ENCODE data around the gene ZBTB32.

The ZBTB32 gene

DNA sequence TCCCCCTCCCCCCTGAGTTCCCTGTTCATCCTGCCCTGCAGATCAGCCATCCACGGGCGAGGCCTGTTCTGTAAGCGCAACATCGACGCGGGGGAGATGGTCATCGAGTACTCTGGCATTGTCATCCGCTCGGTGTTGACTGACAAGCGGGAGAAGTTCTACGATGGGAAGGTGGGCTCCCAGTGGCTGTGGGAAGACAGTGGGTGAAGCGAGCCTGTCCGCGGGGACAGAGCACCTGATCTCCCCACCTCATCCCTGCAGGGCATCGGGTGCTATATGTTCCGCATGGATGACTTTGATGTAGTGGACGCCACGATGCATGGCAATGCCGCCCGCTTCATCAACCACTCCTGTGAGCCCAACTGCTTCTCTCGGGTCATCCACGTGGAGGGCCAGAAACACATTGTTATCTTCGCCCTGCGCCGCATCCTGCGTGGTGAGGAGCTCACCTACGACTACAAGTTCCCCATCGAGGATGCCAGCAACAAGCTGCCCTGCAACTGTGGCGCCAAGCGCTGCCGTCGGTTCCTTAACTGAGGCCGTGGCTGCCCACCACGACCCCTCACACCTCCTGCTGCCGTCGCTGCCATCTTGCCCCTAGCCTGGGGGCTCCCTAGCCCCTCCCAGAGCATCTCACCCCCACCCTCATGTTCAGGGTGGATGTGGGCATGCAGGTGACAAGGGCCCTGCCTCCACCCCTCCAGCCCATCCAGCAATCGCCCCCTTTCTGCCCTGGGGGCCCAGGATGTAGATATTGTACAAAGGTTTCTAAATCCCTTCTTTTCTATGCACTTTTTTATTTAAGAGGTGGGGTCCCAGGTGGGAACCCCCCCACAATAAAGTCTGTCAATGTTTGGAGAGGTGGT is 33.9 kb downstream of the ZBTB32 start:
- DNase-seq = no peak

DNA sequence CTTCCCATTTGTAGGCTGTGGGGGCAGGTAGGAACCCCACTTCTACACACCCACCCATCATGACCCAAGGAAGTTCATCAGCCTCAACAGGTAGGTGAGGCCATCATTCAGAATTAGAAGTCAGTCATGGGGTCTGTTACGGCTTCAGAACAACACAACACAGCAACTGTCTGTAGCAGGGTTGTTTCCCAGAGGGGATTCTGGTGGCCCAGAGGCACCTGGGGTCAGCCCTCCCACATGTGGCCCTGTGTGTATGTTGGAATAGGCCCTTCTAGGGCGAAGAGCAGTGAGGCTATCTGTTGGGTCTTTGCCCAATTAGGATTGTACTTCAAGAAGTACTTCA is 34.5 kb downstream of the ZBTB32 start:
- DNase-seq = no peak

DNA sequence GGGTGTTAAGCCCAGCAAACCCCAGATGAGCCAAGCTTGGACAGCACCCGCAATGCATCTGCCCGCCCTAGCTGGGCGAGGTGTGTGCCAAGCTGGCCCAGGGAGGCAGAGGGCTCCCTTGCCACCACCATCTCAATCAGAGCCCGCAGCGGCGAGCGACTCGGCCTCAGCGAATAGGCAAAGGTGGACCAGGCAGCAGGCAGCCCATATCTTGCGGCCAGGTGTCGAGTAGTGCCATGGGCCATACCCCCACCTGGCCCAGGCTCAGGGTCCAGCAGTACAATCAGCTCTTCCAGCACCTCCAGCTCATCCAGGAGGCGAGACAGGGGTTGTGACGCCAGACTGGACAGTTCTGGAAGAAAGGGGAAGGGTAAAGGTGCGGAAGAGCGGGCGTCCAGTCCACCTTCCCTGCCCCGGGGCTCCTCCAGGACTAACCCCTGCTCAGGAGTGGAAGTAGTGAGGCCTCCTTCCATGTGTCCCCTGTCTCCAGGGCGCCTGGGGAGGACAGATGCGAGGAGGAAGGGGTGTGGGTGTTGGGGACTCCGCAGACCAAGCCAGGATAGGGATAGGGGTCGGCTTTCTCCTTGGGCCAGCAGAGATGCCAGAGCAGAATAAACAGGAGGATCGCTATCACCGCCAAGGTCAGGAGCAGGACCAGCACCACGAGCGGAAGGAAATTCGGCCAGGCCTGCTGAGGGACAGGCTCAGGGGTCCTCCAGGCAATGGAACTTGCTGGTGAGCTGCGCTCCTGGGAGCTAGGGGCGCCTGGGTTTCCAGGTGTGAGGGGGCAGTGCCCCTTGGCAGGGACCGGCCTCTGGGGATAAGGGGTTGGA is 35.1 kb downstream of the ZBTB32 start:
- no peak for DNase-seq

DNA sequence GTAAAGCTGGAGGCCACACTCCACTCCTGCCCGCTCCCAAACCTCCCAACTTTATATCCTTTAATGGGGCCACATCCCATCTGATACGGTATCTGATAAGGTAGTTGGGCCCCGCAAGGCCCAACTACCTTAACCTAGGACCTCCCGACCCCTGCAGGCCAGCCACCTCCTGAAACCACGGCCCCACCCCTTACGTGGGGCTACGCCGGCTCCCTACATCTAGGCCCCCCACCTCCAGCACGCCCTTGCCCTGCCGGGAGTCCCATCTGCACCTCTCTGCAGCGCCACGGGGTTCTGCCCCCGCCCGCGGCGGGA is 35.7 kb downstream of the ZBTB32 start:
- DNase-seq = no peak

DNA sequence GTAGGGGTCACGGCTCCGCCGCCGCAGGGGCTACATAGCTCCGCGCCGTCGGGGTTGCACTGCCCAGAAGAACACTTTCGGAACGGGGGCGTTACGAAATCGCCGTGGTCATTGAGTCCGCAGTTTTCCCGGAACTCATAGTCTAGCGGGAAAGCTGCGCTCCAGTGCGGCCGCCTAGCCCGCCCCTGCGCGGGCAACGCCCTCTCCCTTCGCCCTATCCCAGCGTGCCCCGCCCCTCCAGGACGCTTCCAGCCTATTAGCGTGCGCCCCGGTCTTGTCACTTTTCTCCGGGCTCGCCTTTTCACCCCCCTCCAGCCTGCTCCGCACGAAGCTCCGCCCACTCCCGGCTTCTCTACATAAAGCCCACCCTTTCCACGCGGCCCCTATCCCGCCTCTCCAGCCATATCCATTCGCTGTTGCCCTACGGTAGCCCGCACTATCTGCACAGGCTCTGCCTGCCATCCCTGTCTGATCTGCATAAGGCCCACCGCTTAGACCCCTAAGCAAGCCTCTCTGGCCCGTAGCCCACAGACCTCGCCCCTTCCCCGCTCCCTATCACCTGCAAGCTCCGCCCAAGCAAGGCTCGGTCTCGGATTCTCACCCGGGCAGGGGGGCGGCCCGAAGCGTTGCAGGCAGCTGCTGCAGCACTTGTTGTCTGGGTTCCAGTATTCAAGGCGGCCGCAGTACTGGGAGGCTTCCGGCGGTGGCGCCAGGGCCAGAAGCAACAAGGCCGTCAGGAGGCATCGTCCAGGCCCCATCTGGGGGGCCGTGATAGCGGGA is 36.3 kb downstream of the ZBTB32 start:
- peak; percentile 86 for DNase-seq

DNA sequence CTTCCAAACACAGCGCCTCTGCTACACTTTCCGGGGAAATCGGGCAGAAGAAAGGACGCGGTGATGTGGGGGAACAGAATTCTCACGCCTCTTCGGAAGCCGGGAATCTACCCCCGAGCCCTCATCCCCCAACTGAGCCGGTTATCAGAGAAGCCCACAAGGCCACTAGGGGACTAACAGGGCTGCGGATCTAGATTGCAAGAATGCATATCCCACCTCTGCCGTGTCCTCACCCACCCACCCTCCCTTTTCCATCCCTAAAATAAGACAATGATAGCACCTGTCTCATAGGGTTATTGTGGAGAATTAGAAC is 36.8 kb downstream of the ZBTB32 start:
- DNase-seq = no peak

DNA sequence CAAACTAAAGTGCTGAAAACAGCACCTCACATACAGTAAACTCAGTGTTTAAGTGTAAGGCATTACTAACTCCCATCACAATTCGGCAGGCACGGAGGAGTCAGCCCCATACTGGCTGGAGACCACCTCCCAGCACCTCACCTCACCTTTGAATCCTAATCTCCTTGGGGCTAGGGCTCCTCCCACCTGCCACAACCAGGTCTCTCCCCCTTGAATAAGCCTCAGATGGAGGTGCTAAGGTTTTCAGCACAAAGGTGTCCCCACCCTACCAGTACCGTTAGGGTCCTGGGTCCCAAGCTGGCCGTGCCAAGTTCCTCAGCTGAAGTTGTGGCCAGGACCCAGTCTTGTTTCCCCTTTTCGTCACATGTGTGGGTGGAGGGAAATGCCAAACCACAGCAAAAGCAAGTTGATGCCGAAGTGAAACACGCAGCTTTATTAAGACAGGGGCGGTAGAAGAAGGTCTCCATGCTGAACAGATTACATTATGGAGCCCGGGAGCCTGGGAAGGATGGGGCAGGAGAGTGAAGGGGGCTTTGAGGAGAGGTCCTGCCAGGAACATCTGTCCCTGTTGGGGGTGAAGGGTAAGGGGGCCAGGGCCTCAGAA is 37.9 kb downstream of the ZBTB32 start, which contains the start of gene IGFLR1:
Gene IGFLR1, minus strand, starts transcription at position 332 of the 604 bp plus-strand sequence. CDS start 1,272 bp downstream, outside the sequence.
- no peak for DNase-seq

DNA sequence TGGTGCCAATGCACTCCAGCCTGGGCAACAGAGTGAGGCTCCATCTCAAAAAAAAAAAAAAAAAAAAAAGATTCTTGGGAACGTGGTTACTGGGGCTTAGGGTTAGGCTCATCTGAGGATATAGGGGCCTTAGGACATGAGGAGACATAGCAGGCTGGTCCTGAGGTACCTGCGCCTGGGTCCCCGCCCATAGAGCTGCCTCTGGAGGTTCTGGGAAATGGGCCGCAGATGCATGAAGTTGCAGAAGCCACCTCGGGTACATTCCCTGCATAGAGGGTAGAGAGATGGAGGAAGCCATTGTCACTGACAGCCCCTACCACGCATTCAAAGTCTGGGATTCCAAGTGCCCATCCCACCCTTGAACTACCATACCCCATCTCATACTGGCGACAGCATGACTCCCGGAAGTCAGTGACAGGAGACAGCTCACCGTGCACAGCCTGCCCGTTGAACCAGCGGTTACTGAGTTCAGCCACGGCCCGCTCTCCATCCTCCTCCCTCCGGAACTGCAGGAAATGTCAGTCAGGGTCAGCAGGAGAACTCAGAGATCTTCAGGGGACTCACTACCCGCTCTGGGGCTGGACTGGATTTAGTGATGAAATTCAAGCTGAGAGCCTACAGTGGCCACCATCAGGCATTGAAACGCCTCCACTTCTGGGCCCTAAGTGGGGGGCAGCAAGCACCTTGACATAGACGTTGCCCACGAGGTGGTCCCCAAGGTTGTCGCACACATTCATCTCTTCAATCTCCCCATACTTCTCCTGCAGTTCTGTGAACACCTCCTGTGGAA is 39.5 kb downstream of the ZBTB32 start:
- no peak for DNase-seq

DNA sequence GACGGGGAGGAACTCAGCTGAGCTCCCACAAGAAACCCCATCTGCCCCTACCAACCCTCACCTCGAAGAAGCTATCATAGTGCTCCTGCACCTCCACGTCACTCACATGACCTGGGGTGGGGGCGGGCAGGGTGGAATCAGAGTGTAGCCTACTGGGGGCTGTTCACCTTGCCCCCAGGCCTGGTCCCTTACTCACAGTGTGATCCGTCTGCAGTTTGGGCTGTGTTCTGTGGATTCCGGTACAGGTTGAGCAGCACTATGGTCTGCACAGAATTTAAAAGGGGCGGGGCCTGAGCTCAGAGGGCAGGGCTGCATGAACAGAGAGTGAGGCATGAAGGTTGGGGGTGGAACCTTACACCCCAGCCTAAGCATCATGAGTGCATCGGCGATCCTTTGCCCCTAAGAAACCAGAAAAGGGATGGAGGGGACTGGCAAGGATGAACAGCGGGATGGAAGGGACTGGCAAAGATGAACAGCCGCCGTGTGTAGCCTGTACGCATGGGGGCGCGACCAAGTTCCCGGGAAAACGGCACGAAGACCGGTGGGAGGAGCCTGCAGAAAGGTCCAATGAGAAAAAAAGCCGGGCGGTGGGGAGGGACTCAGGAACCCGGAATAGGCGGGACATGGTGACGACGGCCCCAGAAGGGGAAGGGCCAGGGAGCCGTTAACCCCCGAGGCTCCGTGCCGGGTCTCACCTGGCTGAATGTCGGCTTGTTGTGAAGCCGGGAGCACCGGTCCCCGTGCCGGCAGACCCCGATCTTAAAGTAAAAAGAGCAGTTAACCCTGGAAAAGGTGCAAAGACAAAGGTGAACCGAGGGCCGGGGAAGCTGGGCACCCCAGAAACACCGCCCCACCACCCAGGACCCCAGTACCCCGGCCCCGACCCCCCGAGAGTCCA is 40.3 kb downstream of the ZBTB32 start:
- peak; percentile 89 for DNase-seq

DNA sequence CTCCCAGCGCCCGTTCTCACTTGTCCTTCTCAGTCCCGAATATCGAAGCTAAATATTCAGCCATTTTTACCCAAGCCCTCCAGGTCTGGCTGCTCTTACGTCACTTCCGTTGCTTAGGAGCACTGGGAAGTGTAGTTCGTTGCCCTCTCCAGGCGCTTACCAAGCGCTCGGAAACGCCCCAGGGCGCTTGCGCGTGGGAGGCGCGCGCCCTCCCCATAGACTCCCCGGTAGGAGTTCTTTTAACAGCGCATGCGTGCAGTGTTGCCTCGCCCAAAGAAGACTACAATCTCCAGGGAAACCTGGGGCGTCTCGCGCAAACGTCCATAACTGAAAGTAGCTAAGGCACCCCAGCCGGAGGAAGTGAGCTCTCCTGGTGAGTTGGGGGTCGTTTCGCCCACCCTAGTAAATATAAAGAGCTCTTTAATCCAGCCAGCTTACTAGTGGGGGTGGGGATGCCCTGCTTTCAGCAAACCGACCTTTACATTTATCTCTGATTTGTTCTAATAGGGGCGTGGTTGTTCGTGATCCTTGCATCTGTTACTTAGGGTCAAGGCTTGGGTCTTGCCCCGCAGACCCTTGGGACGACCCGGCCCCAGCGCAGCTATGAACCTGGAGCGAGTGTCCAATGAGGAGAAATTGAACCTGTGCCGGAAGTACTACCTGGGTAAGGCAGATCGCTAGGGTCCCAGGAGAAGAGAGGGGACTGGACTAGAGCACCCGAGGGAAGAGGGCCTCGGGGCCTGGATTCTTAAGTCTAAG is 41.1 kb downstream of the ZBTB32 start, which contains the start of the genes PSENEN and U2AF1L4:
Gene PSENEN, plus strand, starts transcription at position 324 of the 759 bp plus-strand sequence. Its CDS starts 280 bp downstream, at position 604.
Gene U2AF1L4, minus strand, starts transcription at position 91 of the 759 bp plus-strand sequence. Its CDS starts 27 bp downstream, at position 64.
- DNase-seq = peak; percentile 98

DNA sequence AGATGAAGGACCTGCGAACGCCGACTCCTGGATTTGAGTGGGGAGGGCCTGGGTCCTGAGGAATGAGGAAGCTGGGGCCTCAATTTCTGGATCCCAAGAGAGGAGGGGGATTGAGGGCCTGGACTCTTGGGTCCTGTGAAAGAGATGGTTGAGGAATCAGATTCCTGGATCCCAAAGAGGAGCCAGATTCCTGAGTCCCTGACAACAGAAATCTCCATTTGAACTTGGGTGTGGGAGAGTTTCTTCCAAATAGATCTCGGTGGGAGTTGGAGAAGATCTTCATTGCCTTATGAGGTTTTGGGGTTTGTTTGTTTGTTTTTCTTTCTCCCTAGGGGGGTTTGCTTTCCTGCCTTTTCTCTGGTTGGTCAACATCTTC is 41.7 kb downstream of the ZBTB32 start:
- DNase-seq = no peak

DNA sequence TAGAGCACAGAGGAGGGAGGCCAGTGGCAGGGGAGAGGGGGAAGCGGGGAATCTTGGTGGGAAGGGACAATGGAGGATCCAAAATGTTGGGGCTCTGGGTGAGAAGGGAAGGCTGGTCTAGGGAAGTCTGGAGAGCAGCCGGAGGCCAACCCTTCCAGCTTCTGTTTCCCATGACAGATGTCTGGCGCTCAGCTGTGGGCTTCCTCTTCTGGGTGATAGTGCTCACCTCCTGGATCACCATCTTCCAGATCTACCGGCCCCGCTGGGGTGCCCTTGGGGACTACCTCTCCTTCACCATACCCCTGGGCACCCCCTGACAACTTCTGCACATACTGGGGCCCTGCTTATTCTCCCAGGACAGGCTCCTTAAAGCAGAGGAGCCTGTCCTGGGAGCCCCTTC is 42.2 kb downstream of the ZBTB32 start:
- DNase-seq = no peak

DNA sequence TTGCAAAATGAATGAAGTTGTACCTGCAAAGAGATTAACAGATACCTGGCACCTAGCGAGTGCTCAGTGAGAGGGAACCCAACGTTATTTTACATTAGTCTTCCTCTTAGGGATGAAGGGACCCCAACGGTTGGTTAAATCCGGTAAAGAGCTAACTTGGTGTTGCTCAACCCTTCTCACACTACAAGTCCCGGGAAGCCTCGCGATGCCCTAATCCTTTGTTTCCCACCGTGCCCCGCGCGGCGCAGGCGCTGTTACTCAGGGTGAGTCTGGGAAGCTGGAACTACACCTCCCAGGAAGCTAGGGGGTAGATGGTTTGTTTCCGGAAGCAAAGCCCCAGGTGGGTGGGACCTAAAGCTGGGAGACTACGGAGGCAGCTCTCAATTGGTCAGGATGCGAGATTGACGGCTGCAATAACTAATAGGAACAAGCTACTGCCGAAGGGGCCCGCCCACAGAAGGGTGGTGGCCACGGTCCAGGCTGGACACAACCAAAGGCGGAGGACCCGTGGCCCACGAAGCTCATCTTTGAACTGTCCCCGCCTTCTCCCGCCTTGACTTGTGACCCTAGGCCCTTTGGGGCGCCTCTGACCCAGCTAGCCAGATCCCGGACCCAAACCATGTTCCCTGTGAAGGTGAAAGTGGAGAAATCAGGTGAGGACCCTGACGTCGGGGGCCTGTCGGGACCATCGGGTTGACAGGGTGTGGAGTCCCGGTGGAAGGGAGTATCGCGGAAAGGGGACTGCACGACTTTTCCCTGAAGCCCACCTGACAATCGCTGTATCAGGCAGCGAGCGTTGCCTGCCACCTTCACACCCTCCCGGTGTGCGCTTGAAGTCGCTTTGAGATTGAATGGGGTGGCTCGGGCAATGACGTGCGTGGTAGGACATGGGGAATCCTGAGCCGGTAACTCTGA is 44.0 kb downstream of the ZBTB32 start, which contains the start of gene LIN37:
Gene LIN37, plus strand, starts transcription at position 471 of the 915 bp plus-strand sequence. Its CDS starts 149 bp downstream, at position 620.
- peak; percentile 97 for DNase-seq

DNA sequence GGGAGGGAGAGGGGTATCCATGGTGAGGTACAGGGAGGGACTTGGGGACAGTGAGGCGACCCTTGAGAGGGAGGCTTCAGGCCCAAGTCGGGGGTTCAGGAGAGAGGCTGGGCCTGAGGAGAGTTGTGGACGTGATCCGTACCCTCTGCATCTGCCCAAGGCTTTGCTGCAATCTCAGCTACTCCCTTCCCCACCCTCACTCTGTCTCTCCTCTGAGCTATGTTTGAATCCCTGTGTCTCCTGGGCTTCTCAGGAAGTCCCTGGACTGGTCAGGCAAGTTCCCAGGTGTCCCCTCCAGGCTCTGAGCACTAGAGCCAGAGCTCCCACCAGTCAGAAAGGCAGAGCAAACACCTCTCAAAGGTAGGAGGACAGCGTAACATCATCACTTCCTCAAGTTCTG is 45.8 kb downstream of the ZBTB32 start:
- no peak for DNase-seq

DNA sequence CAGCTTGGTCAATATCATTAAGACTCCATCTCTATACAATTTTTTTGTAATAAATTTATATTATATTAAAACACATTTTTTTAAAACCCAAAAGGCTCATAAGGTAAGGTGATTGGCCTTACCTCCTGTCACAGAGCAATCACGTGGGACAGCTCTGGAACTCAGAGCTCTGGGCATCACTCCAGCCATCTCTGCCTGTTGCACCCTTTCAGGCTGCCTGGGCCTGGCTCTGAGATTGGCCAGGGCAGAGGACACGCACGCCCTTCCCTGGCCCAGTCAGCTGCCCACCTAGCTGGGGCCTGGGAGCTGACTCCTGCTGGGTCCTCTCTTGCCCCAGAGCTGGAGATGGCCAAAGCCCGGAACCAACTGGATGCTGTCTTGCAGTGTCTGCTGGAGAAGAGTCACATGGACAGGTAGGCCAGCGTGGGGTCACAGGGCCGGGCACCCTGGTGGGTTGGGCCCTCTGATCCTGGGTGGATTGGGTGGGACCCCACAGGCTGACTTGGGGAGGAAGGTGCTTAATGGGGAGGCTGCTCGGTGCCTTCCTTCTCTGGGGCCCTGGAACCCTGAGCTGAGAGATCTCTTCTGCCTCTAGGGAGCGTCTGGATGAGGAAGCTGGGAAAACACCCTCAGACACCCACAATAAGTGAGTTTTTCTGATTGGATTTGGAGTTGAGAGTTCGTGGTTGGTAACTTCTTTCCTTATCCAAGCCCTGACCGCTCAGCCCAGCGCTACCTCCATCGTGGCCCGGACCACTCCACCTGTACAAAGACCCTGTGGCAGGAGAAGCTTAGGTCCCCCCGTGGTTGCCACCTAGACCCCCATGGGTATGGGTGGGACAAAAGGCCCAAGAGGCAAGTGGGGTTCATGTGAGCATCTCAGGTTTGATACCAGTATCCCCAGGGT is 47.7 kb downstream of the ZBTB32 start:
- no peak for DNase-seq

DNA sequence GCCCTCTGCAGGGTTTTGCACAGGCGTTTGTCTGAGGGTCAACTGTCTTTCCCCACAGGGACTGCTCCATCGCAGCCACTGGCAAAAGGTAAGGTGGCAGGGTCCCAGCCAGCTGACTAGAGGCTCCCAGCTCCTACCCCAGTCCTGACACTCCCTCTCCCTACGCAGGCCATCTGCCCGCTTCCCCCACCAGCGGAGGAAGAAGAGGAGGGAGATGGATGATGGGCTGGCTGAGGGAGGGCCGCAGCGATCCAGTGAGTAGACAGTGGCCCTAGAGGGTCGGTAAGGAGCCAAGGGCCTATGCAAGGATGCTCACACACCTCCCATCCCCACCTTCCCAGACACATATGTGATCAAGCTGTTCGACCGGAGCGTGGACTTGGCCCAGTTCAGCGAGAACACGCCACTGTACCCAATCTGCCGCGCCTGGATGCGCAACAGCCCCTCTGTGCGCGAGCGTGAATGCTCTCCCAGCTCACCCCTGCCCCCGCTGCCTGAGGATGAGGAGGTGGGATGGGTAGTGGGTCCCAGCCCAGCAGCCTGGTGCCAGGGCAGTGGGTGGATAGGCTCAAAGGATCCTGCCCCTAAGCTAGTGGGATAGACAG is 48.5 kb downstream of the ZBTB32 start:
- DNase-seq = no peak

DNA sequence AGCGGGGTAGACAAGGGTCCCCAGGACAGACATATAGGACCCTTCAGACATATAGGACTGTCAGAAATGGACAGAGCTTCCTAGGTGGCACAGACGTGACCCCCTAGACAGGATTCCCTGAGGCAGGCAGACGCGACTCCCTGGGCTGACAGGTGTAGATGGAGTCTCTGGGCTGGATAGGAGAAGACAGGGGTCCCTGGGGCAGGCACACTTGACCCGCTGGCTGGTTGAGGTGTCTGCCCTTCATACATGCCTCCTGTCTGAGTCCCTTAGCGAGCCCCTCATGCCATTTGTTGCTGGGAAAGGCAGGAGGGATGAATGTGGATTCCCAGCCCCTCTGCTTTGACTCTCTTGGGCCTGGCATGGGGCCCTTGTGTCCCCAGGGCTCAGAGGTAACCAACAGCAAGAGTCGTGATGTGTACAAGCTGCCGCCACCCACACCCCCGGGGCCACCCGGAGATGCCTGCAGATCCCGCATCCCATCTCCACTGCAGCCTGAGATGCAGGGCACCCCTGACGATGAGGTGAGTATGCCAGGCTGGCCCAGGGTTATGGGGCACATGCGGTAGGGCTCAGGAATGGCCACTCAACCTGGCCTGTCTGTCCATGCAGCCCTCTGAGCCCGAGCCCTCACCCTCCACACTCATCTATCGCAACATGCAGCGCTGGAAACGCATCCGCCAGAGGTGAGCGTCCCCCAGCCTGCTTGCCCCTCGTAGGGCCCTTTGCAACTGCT is 49.4 kb downstream of the ZBTB32 start:
- DNase-seq = no peak

All from kidney glomerular epithelial cell (primary cell).